HuH-7 (cell line): ENCODE data around the gene ARL13B.
"Not testable (repeated sequence)": the region's sequence is repeated elsewhere in the genome, so short reads cannot be mapped to it uniquely, and the experiment has no call there.

Experiments used
- DNase-seq: peaks from one replicate; pipeline ENCODE4 v3.0.0; 2011; ENCODE audit warnings: low spot score

Gene ARL13B

DNA sequence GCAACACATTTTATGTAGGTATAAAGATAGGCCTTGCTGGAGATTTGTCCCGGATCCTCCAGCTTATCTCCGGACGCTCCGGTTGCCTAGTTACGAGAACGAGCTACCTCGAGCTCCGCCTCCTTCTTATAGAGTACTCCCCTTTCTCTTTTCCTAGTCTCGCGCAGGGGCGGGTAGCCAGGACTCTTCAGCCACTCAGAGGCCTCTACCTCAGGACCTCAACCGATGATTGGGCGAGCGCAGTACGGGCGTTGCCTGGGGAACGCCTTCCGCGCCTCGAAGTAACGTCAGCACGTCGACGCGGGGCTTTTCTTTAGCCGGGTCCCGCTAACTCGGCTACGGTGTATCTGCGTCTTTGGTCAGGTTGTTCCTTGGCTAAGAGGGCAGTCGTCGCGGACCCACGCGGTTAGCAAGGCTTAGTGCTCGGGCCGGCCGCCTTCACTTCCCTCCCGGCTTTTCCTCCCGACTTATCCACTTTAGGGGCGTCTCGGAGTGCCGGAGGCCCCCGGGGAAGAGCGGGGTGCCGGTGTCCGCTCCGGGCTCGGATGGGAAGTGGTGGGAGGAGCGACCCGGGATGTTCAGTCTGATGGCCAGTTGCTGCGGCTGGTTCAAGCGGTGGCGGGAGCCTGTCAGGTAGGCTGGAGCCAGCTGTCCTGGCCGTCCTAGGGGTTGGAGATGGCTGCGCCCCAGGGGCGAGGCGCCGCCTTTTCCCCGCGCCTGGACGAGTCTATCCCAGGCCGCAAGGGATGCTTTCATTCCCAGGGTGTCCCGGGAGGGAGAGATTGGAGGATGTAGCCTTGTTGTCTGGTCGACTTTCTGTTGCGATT, at the start of gene ARL13B:
ARL13B (plus strand) TSS at position 306 of the 827 bp plus-strand sequence; CDS start at position 575, 269 bp downstream.
- DNase-seq: peak; percentile 98

DNA sequence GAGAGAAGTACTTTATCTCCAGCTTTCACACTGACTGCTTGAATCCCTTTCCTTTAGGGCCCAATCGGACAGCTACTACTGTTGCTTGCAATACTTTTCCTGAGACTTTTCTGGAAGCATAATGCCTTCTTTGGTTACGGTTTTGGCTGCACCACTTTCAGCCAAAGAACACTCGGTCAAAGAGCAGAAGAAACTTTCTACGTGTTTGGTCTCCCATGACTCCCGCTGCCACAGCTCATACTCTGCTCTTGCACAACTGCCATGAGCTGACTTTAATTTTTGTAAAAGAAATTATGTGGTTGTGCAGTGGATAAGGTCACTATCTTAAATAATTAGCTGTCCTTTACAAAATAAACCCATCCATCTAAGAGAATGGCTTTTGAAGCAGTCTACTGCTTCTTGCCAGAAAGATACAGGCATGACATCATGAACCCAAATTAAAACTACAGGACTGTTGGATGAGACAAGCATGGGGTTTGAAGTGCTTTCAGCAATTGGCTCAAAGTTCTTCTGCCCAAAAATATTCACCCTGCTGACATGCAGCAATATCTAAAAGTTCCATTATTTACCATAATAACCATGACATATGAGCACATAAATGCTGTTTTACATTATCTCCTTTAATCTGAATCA, 48.2 kb upstream of the ARL13B start:
- DNase-seq: no peak

DNA sequence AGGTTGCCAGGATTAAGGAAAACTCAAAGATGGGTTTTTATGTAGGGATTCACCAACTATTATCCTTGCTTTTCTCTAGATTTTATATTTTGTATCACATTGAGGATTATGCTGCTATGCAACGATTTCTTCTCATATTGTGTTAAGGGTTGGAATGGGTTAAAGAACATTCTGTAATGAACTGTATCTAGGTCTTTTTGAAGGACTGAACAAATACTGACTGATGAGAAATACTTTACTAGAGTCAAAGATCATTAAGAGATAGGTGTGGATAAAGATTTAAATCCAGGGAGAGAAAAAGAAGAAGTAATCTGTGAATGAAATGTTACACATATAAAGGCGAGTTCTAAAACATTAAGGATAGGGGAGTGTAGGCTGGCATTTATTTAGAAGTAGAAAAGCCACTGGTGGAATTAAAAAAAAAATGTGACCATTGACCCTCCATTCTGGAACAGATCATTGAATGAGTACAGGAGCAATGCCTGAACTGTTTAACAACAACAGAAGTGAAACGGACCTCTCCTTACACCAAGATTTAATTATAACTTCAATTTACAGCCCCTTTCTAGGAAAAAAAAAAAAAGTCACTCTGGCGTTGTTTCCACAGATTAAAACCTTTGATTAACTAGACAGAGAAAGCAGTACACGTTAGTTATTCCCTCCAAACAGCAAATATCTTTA, 45.4 kb upstream of the ARL13B start:
- no peak for DNase-seq

DNA sequence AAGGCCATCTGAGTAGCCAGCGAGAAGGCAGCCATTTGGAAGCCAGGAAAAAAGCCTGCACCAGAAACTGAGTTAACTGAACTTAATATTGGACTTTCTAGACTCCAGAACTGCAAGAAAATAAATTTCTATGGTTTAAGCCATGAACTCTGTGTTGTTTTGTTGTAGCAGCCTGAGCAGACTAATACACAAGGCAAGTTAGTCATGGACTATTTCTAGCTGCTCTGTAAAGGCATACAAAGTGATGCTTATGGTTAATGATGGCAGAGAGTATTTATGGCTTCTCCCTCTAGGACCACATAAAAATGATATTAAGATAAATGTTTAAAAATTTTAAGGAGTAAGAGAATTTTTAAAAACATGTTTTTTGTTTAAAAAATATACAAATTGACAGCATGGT, 43.4 kb upstream of the ARL13B start:
- no peak for DNase-seq

DNA sequence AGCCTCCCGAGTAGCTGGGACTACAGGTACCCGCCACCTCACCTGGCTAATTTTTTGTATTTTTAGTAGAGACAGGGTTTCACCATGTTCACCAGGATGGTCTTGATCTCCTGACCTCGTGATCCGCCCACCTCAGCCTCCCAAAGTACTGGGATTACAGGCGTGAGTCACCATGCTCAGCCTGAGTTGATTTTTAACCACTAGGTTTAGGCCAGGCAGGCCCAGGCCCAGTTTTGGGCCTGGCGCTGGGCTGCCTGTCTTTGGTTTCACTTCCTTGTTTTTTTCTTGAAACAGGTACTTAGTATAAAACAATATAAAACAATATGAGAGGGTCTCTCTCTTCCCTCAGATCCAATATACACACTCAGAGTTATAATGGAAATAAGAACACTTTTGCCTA, 42.5 kb upstream of the ARL13B start:
- not testable (repeated sequence) for DNase-seq

DNA sequence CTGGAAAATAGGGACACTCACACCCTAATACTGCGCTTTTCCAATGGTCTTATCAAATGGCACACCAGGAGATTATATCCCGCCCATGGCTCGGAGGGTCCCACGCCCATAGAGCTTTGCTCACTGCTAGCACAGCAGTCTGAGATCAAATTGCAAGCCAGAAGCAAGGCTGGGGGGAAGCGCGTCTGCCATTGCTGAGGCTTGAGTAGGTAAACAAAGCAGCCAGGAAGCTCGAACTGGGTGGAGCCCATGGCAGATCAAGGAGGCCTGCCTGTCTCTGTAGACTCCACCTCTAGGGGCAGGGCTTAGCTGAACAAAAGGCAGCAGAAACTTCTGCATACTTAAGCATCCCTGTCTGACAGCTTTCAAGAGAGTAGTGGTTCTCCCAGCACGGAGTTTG, 30.0 kb upstream of the ARL13B start:
- DNase-seq: not testable (repeated sequence)

DNA sequence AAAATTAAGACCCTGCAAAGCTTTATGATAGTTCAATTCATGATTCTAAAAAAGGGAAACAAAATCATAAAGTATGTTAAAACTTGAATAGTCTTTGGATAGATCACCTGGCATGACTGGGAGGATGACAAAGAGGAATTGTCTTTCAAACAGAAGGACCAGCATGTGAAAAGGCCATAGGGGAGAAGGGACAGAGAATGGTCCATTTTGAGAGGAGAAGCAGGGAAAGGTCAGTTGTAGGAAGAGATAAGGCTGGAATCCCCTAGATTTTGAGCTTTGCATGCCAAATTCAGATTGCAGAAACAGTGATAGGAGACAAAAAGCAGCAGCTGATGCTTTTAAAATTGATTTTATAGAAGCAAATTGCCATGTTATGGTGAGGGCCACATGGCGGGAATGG, 18.9 kb upstream of the ARL13B start:
- DNase-seq: no peak

DNA sequence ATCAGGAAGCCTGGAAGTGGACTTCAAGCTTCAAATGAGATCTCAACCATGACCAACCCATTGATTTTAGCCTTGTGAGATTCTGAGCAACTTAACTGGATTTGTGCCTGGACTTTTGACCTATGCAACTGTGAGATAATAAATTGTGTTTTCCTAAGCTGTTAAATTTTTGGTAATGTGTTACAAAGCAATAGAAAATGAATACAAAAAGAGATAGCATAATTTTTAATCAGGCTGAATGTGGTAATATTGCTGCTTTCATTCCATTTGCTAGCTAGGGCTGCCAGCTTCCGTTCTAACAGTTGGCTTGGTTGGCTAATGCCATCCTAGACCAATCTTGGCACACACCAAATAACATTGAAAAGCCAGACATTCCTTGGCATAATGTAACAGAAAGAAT, 18.5 kb upstream of the ARL13B start:
- no peak for DNase-seq

DNA sequence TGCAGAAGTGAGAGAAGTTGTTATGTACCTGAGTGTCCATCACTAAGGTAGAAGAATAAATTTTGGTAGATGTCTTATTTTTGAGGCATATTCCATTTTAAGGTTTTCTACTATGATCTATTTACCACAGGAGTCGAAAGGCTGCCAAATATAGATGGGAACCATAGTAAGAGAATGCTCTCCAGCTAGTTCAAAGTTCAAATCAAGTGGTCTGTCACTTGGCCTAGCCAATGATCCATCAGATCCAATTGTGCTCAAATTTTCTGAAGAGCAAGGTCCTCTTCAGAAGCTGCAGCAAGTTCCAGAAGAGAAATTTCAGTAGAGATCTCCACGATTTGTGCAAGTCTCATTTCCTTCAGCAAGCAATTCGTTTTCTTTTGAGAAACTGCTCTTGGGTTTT, 17.2 kb upstream of the ARL13B start:
- DNase-seq: no peak

DNA sequence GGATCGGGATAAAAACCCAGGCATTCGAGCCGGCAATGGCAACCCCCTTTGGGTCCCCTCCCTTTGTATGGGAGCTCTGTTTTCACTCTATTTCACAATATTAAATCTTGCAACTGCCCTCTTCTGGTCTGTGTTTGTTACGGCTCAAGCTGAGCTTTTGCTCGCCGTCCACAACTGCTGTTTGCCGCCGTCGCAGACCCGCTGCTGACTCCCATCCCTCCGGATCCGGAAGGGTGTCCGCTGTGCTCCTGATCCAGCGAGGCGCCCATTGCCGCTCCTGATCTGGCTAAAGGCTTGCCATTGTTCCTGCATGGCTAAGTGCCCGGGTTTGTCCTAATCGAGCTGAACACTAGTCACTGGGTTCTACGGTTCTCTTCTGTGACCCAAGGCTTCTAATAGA, 14.8 kb upstream of the ARL13B start:
- not testable (repeated sequence) for DNase-seq

DNA sequence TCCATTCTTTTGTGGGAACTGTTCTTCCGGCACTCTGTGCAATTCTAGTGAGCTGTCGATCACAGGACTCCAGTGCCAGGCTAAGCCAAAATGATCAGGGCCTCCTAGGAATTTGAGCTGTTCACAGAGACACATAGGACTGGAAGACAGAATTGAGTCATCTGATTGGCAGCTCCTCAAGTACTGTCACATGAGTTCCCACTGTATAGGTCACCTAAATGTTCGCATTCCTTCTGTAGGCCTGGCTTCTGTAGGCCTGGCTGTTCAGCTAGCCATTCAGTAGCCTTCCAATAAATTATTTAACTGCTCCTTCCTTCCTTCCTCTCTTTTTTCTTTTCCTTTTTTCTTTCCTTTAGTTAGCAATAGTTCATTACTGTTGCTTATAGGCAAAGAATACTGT, 10.5 kb upstream of the ARL13B start:
- no peak for DNase-seq

DNA sequence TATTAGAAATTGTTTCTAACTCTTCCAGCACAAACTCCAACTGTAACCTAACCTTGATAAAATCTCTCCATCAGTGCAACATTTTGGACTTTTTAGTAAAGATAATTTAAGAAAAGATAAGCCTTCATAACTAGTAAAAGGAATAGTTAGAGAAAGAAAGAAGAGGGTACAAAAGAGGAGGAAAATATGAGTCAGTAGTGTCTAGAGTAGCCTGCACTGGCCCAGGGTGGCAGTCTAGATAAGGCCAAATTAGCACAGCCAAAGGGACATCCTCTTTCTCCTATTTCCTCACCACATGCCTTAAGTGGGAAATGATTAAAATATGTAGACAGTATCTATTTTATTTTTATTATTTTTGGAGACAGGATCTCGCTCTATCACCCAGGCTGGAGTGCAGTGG, 10.0 kb upstream of the ARL13B start:
- DNase-seq: no peak

DNA sequence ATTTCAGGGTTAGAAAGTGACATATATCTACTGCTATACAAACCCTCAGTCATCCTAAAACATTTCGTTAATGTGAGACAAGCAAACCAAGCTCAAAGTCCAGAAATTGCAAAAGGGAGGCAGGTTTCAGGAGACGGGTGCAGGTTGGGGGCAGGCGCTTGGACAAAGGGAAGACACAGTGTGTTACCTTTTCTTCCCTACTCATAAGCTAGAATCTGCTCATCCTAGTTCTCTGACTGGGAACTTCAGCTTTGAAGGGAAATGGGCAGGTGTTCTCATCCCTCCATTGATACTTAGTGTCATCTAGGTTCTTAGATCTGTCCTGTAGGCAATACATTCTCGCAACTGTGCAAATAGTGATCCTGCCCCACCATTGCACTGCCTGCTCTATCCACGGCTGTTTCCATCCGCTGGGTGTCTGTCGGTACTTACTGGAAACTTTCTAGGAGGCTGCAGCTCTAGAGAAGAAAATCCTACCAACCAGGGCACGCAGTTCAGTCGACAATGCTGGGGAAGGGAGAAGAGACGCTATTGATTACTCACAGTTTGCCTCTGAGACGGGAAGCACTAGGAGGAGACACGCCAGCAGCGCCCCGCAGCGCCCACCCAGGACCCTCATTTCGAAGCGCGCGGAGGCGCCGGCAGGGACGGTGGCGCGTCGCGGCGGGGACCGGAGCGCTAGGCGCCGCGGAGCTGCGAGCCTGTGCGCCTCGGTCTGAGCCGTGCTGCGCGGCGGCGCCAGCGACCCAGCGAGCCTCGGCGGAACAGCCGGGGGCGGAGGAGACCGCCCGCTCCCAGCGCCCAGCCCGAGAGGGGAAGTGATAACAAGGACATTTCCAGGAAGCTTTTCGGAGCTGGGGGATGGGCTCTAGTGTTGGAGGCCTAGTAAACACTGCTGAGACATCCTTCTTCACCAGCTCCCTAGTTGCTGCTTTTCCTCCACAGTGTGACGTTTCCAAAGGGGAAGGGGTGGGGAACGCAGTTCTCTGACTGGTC, 6.5 kb upstream of the ARL13B start, which contains the start of gene PROS1:
PROS1 (minus strand) TSS at position 766 of the 996 bp plus-strand sequence; CDS start at position 619, 147 bp downstream.
- peak; percentile 88 for DNase-seq

DNA sequence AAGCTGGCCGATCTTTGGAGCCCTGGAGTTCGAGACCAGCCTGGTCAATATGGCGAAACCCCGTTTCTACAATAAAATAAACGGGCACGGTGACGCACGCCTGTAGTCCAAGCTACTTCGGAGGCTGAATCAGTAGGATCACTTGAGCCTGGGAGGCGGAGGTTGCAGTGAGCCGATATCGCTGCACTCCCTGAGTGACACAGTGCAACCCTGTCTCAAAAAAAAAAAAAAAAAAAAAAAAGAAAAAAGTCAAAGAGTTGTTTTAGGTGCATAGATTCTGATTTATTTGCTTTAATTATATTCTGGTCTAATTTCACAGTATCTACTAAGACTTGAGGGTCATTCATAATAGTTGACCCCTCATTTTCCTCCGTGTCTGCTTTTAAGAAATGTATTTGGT, 1.7 kb downstream of the ARL13B start:
- no peak for DNase-seq

DNA sequence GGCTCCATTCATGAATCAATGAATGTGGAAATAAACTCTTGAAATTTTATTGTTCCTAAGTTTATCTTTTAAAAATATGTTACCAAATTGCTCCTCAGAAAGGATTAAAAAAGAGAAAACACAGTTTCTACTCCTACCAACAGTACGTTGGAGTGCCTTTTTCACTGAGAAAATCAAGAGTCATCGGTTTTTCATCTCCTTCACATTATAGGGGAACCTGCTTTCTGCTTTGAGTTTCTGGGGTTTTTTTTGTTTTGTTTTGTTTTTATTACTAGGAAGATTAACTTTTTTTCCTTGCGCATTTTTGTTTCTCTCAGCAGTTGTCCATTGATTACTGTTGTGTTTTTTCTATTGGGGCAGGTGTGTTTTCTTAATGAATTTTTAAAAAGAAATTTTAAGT, 3.5 kb downstream of the ARL13B start:
- DNase-seq: no peak

DNA sequence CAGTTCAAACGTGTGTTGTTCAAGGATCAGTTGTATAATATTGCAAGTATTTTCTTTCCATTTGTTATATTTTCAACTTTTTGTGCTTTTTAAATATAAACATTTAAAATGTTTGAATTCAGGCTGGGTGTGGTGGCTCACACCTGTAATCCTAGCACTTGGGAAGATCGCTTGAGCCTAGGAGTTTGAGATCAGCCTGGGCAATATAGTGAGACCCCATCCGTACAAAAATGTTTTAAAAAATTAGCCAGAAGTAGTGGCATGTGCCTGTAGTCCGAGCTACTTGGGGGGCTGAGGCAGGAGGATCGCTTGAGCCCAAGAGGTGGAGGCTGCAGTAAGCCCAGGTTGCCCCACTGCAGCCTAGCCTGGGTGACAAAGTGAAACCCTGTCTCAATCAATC, 4.7 kb downstream of the ARL13B start:
- DNase-seq: no peak

DNA sequence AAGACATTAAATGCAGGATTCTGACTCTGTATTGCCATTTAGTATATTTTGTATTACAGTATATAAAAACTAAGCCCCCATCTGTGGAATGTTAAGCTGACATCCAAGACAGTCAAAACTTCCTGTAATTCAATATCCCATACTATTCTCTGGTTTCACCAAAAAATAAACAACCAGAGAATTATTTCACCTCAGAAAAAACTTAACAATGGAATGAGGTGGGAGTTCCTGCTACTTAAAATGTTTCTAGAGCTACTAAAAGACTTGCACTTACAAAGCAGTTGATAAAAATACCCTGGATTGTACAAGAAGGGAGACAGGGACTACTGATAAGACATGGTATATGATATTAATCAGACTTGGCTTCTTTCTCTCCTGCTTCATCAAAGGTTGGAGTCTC, 8.3 kb downstream of the ARL13B start:
- DNase-seq: no peak

DNA sequence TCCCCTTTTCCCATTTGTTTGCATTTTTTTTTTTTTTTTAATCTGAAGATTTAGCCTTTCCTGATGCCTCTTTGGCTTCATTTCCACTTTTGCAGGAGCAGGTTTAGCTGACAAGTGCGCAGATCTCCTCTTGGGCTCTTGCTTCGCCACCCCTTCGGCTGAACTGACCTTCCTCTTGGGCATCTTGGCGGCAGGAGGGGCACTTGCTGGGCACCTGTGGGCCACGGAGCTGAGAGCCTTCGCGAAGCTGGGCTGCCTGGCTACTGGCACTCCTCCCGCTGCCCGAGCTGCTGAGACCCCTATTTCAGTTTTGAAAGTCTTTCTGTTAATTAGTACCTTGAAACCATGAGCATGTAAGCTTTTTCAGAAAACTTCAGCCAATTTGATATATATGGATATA, 8.8 kb downstream of the ARL13B start:
- no peak for DNase-seq

DNA sequence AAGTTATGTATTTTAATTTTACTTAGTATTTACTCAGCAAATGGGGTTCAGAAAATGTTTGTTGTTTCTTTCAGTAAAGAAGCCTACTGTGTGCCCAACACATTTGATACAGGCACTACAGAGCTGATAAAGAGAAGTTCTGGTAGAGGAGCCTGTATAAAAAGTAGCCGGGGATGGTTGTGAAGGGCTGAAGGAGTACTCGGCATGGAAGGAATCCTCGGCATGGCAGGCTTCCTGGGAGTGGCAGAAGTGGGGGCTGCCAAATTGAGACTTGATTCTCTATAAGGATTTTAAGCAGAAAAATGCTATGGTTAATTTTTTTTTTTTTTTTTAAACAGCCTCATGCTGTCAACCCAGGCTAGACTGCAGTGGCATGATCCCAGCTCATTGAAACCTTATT, 9.3 kb downstream of the ARL13B start:
- no peak for DNase-seq

DNA sequence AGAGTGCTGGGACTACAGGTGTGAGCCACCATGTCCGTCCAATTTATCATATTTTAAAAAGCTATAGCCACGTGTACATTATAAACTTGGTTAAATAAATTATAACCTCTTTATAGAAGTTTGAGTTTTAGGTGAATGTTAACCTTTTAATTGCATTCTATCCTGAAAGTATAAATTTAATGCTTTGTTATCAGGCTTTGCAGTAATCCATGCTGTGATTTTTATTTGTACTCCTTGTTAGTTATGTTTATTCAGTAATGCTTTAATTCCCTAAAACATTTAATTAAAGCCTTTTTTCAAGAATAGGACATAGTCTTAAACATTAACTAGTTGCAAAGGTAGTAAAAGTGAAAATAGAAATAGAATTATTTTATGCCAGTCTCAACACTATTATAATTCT, 11.7 kb downstream of the ARL13B start:
- no peak for DNase-seq

DNA sequence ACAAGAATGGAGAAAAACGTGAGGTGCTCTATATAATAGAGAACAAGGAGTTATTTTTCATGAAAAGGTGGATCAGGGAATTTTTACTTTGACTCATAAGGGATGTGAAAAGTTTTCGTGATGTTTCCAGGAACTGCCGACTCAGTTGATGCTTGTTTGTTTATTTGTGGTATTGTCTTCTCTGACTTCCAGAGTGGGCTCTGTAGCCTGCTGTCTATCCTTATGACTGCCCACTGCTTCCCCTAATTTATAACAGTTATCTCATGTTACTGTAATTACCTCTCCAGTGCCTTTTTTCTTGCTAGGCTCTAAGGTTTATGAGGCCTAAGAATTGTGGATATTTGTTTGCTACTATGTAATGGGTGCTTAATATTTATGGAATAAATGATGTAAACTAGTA, 12.3 kb downstream of the ARL13B start:
- DNase-seq: no peak

DNA sequence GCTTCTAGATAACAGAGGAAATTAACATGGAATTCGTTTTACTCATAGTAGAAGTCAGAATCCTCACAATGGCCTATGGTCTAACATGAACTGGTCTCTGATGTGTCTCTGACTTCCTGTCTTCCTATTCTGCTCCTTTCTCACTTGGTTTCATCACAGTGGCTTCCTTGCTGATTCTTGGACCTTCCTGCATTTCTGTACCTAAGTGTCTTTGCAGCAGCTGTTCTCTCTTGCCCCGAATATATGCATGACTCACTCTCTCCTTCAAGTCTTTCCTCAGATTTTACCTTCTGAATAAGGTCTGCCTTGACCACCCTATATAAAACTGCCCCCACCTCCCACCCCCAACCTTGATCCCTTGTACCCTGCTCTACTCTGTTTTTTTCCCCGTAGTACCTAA, 14.1 kb downstream of the ARL13B start:
- no peak for DNase-seq
